ENCODE data around the gene DGCR8.

DNA sequence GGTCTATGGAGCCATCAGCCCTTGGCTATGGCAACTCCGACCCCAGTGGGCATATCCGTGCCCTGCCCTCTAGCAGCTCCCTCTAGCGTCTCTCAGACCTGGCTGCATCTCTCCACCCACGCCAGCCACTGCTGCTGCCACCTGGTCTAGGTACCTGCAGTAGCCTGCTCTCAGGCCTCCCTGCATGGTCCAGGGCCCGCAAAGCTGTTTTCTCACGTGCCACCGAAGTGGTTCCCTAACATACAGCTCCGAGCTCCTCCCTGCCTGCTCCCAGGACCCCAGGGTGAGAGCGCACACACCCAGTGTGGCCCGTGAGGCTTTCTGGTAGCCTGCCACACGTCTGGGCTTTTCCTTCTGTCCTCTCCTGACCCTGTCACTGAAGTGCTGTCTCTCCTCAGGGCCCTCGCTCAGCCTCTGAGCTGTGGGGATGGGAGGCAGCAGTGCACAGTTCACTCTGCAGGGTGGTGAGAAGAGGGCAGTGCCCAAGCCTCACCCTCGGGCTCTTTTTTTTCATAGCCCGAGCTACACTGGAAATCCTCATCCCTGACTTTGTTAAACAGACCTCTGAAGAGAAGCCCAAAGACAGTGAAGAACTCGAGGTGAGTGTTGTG lies 14.3 kb downstream of the DGCR8 start:
- TF ChIP-seq, protein P1, sequence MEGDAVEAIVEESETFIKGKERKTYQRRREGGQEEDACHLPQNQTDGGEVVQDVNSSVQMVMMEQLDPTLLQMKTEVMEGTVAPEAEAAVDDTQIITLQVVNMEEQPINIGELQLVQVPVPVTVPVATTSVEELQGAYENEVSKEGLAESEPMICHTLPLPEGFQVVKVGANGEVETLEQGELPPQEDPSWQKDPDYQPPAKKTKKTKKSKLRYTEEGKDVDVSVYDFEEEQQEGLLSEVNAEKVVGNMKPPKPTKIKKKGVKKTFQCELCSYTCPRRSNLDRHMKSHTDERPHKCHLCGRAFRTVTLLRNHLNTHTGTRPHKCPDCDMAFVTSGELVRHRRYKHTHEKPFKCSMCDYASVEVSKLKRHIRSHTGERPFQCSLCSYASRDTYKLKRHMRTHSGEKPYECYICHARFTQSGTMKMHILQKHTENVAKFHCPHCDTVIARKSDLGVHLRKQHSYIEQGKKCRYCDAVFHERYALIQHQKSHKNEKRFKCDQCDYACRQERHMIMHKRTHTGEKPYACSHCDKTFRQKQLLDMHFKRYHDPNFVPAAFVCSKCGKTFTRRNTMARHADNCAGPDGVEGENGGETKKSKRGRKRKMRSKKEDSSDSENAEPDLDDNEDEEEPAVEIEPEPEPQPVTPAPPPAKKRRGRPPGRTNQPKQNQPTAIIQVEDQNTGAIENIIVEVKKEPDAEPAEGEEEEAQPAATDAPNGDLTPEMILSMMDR (IDR thresholded peaks at IDR 0.05): no peak
- no peak for TF ChIP-seq POLR2A (IDR thresholded peaks at IDR 0.05; ENCODE audit: low read length)
- TF ChIP-seq SREBF2 (IDR thresholded peaks at IDR 0.05): no peak
- TF ChIP-seq CEBPB (IDR thresholded peaks at IDR 0.05): no peak

Data from A549 (cell line).